Activated CD4-positive, alpha-beta memory T cell treated with anti-CD3 and anti-CD28 coated beads for 36 hours (primary cell): Measurements from ENCODE around the gene CAMK2D. TPM values are rescaled to one million over a fixed set of nuclear protein-coding genes. Genes with fewer than 3 reads are reported as not detected.

Experiments
- CTCF ChIA-PET: fragments of 350-600 bp; sonication (Branson Sonifier 250); formaldehyde crosslinking; loops from one replicate; lab custom pipeline; 2021; ENCODE audit warnings: antibody characterized with exemption, inconsistent platforms; lab: Charles Lee
- POLR2A ChIA-PET: fragments of 350-600 bp; sonication (Branson Sonifier 250); formaldehyde crosslinking; loops from one replicate; lab custom pipeline; 2021; ENCODE audit warnings: antibody characterized with exemption; lab: Charles Lee
- DNase-seq: peaks from one replicate; pipeline ENCODE4 v3.0.0-alpha.2; 2020
- H3K27ac Mint-ChIP-seq: one replicate; pipeline ENCODE4 v1.8.0; 2021; ENCODE audit warnings: mixed read lengths
- H3K27me3 Mint-ChIP-seq: one replicate; pipeline ENCODE4 v1.8.0; 2021; ENCODE audit warnings: mixed read lengths
- H3K36me3 Mint-ChIP-seq: one replicate; pipeline ENCODE4 v1.8.0; 2021; ENCODE audit warnings: mixed read lengths
- H3K4me1 Mint-ChIP-seq: one replicate; pipeline ENCODE4 v1.8.0; 2021; ENCODE audit warnings: low read depth, mixed read lengths
- H3K4me3 Mint-ChIP-seq: one replicate; pipeline ENCODE4 v1.8.0; 2021; ENCODE audit warnings: mild to moderate bottlenecking, mixed read lengths
- H3K9me3 Mint-ChIP-seq: one replicate; pipeline ENCODE4 v1.8.0; 2021; ENCODE audit warnings: mixed read lengths
- intact Hi-C: fragments of 100-400 bp; cut with micrococcal nuclease; formaldehyde crosslinking; loops from one replicate; pipeline ENCODE4 v1.15.1; 2023
- total RNA-seq, 2 experiments: library from RNA; stranded (reverse); gene quantifications; one replicate each; pipeline ENCODE4 v1.2.3, GENCODE V29; 2021

Gene CAMK2D
- total RNA-seq, 2 experiments from 2014 or later: 82.5 to 82.9 TPM

DNA sequence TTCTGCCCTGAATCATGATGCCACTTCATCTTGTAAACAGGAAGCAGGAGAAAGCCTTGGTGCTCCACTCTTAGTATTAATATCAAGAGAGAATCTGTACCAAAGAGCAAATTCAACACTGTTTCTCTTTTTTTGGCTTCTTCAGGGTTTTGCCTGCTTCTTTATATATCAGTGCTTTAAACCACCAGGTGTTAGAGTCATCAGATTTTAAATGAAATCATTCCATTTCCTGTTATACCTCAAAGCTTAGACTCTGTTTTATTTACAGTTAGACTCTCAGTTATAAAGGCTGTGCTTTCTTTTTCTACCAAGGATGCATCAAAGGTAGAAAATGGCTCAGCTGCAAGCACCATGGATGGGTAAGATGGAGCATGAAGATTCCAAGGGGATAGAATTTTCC, 350.9 kb downstream of the CAMK2D start:
- no peak overlapping the region for H3K27ac Mint-ChIP-seq
- no peak for DNase-seq
- CTCF ChIA-PET: no interaction called here
- POLR2A ChIA-PET: no interaction called here
- H3K4me3 Mint-ChIP-seq: no peak overlapping the region
- H3K4me1 Mint-ChIP-seq: peaks cover 7% of the 10 kb centered on the region
- H3K27me3 Mint-ChIP-seq: no peaks in the 10 kb centered on the region
- H3K36me3 Mint-ChIP-seq: no peaks in the 10 kb centered on the region
- no peaks in the 10 kb centered on the region for H3K9me3 Mint-ChIP-seq
- intact Hi-C loops: no loop called here

DNA sequence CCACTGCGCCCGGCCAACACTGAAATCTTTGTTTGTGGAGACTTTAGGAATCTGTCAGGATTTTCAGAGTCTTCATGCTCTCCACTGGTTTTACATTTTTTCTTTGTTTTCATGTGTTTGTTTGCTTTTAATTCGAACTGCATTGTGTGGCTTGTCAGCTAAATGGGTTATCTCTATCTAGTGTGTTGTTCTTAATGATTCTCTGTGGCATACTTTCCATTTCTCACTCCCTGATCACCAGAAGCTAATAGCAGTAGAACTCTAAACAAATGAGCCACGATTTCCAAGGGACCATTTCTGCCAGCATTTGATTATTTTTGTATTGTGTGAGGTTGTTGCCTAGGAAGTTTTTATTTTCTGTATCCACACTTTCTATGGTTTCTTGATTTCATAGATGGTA, 352.4 kb downstream of the CAMK2D start:
- intact Hi-C loops: no loop called here
- no peak overlapping the region for H3K27ac Mint-ChIP-seq
- H3K9me3 Mint-ChIP-seq: no peaks in the 10 kb centered on the region
- peaks cover 7% of the 10 kb centered on the region for H3K4me1 Mint-ChIP-seq
- ChIA-PET POLR2A (no interaction called here), CTCF (interaction anchor here (1.6 kb wide), 1 partner anchor 14 kb away, joined by 3 read pairs; no protein-coding TSS in a partner anchor)
- no peak for DNase-seq
- no peak overlapping the region for H3K4me3 Mint-ChIP-seq
- no peaks in the 10 kb centered on the region for H3K27me3 Mint-ChIP-seq
- no peaks in the 10 kb centered on the region for H3K36me3 Mint-ChIP-seq

DNA sequence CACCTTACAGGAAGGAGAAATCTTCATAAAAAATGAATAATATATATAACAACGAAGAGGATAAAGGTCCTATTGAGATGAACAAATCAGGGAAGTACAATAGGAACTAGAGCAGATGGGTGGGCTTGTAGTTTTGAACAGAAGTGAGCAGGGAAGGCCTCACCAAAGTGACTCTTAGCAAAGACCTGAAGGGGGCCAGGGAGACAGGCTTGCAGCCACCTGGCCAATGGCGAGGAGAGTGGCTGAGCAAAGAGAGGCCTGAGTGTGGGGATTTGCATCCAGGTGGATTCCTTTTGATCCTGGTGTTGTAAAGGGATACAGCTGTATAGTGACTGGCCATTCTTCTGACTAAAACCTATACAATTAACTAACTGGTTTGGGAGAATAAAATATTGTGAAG, 354.1 kb downstream of the CAMK2D start:
- DNase-seq: no peak
- H3K4me3 Mint-ChIP-seq: no peak overlapping the region
- CTCF ChIA-PET: no interaction called here
- POLR2A ChIA-PET: no interaction called here
- no peak overlapping the region for H3K27ac Mint-ChIP-seq
- no peaks in the 10 kb centered on the region for H3K36me3 Mint-ChIP-seq
- no peaks in the 10 kb centered on the region for H3K9me3 Mint-ChIP-seq
- peaks cover 7% of the 10 kb centered on the region for H3K4me1 Mint-ChIP-seq
- intact Hi-C loops: no loop called here
- H3K27me3 Mint-ChIP-seq: no peaks in the 10 kb centered on the region

DNA sequence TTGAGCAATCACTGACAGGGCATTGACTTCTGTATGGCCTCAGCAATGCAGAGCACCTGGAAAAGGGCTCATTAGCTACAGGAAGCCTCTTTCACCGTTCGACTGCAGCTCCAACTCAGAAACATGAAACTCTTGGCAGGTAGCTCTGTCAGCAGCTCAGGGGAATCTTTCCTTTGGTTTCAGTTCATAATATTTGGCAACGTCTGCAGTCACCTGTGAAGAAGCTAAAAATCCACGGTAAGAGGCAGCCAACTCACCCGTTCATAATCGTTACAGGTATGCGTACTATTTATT, 354.9 kb downstream of the CAMK2D start:
- Mint-ChIP-seq H3K9me3 (no peaks in the 10 kb centered on the region), H3K36me3 (no peaks in the 10 kb centered on the region), H3K27me3 (no peaks in the 10 kb centered on the region), H3K27ac (no peak overlapping the region), H3K4me3 (no peak overlapping the region), H3K4me1 (peaks cover 7% of the 10 kb centered on the region)
- ChIA-PET CTCF (no interaction called here), POLR2A (no interaction called here)
- no peak for DNase-seq
- intact Hi-C loops: no loop called here

DNA sequence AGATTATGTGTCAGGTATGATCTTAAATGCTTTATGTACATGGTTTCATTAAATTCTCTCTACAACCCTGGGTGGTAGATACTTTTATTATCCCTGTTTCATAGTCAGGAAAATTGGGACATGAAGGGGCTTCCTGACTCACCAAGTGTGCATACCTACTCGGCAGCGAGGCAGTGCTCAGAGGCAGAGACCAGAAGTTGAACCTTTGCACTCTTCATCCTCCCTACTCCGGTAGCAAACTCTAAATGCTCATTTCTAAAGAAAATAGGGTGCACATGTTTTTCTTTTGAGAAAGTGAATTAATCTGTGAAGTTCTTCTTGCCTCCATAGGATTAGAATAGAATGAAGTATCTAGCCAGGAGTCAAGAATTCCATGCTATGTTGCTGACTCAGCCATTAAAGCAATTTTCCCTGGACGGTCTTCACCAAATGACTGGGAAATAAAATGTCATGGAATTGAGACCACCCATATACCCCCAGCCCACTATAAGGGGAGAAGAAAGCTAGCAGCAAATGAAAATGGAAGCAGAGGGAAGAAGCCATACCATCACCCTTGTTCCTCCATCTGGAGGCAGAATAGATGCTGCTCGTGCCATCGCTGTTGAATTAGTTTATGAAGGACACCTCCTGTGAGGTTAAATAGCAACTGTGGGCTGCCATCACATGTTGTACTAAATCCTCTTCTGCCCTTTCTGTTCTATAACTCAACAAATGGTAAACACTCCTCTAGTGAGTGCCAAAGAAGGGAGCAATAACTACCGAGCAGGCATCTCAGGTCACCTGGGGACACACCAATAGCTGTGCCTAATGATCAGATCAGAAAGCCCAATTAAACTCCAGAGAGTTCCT, 355.4 kb downstream of the CAMK2D start:
- Mint-ChIP-seq H3K4me1 (peaks cover 7% of the 10 kb centered on the region), H3K4me3 (no peak overlapping the region), H3K27ac (no peak overlapping the region), H3K27me3 (no peaks in the 10 kb centered on the region), H3K36me3 (no peaks in the 10 kb centered on the region), H3K9me3 (no peaks in the 10 kb centered on the region)
- POLR2A ChIA-PET: no interaction called here
- no peak for DNase-seq
- CTCF ChIA-PET: interaction anchor here (1.6 kb wide), 1 partner anchor 12 kb away, joined by 8 read pairs; no protein-coding TSS in a partner anchor
- intact Hi-C loops: no loop called here

- H3K4me1 Mint-ChIP-seq: no peaks in the 10 kb centered on the region
- intact Hi-C loops: no loop called here
- CTCF ChIA-PET: interaction anchor here (1.6 kb wide), 1 partner anchor 10 kb away, joined by 8 read pairs; no protein-coding TSS in a partner anchor
- no peaks in the 10 kb centered on the region for H3K27me3 Mint-ChIP-seq
- no peaks in the 10 kb centered on the region for H3K9me3 Mint-ChIP-seq
- no peaks in the 10 kb centered on the region for H3K36me3 Mint-ChIP-seq
- POLR2A ChIA-PET: no interaction called here
- no peak overlapping the region for H3K4me3 Mint-ChIP-seq
- H3K27ac Mint-ChIP-seq: no peak overlapping the region
- no peak for DNase-seq
Observed at GRCh38 chr4:113404841-113405240, 356.7 kb downstream of the CAMK2D start.

DNA sequence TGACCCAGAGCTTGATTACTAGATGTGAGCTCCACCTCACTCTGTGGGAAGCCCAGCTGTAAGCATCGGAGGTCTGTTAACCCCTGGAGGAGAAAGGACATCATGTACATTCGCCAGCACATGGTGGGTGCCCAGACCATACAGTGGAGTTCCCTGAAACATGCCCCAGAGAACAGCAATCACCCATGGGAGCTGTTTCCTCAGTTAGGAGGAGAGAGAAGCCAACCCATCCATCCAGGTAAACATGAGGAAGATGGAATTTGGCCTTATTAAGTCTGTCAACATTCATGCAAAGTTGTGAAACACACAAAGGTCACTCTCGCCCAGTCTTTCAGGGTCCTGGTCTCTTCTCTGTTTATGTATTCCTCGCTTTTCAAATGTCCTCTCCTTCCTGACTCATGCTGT, 357.4 kb downstream of the CAMK2D start:
- intact Hi-C loops: no loop called here
- no peak overlapping the region for H3K4me3 Mint-ChIP-seq
- CTCF ChIA-PET: interaction anchor here (1.6 kb wide), 1 partner anchor 10 kb away, joined by 8 read pairs; no protein-coding TSS in a partner anchor

More for the DNA sequence above, 357.4 kb downstream of the CAMK2D start:
- Mint-ChIP-seq H3K27ac (no peak overlapping the region), H3K9me3 (no peaks in the 10 kb centered on the region), H3K27me3 (no peaks in the 10 kb centered on the region), H3K4me1 (no peaks in the 10 kb centered on the region), H3K36me3 (no peaks in the 10 kb centered on the region)
- no peak for DNase-seq
- POLR2A ChIA-PET: no interaction called here

Other genes starting within 250 kb of the CAMK2D start
- under 1 TPM in 1 of 2 experiments, not detected in 1; 0.07 TPM for gene ARSJ, start 217.9 kb upstream of the CAMK2D start, total RNA-seq